Body of pancreas (tissue), 4 donors: ENCODE measurements around the gene SORCS2.

Source experiments
- CTCF ChIP-seq, 7 experiments: fragments of 450-650 bp in 4 of 7; fragments of 200-600 bp in 3 of 7; sonication (generic) in 3 of 7; IDR thresholded peaks; one replicate each; pipeline ENCODE4 v1.5.1; 2016 to 2019; ENCODE audit warnings: antibody characterized with exemption in 7 of 7
- POLR2A ChIP-seq, 3 donors: fragments of 450-650 bp; IDR thresholded peaks; one replicate each; pipeline ENCODE4 v1.6.1; 2016; ENCODE audit warnings: antibody characterized with exemption in 3 of 3, mild to moderate bottlenecking in 2 of 3

- TF ChIP-seq POLR2A (IDR thresholded peaks at IDR 0.05) = no peak
- no peak for TF ChIP-seq CTCF (IDR thresholded peaks at IDR 0.05)
Measured at GRCh38 chr4:7325541-7325940, 133.2 kb downstream of the SORCS2 start.
